HEK293 (cell line): ENCODE measurements around the gene ATP2A3.

ENCODE experiments used
- CTCF ChIA-PET: fragments of 350-600 bp; formaldehyde crosslinking; extraction: SDS; loops from one replicate; lab custom pipeline; 2021; ENCODE audit warnings: antibody characterized with exemption; lab: Yijun Ruan, JAX
- POLR2A ChIA-PET: fragments of 300-600 bp; formaldehyde crosslinking; extraction: SDS; loops from one replicate; lab custom pipeline; 2020; ENCODE audit warnings: antibody characterized with exemption, inconsistent platforms; lab: Yijun Ruan, JAX
- H3K27ac ChIP-seq: fragments of 200-500 bp; sonication (Bioruptor generic); 2 replicates; pipeline ENCODE4 v1.5.1; 2014; ENCODE audit warnings: low read depth, low read length, control low read depth, inconsistent platforms; ENCODE audit errors: extremely low read depth
- H3K36me3 ChIP-seq, 2 experiments: fragments of 200-500 bp in 1 of 2; sonication (Bioruptor generic) in 1 of 2; 1 replicate in 1 of 2; 2 replicates in 1 of 2; pipeline ENCODE4 v1.5.1; 2014 to 2017; ENCODE audit warnings: inconsistent platforms in 2 of 2, low read length in 2 of 2; ENCODE audit not compliant: control insufficient read depth in 2 of 2, insufficient read depth in 1 of 2
- H3K4me1 ChIP-seq: fragments of 200-500 bp; sonication (Bioruptor generic); 2 replicates; pipeline ENCODE4 v1.5.1; 2014; ENCODE audit warnings: mild to moderate bottlenecking, low read length, inconsistent platforms; ENCODE audit not compliant: control insufficient read depth, insufficient read depth
- H3K4me3 ChIP-seq: 2 replicates; pipeline ENCODE4 v1.5.1; 2011; ENCODE audit warnings: low read depth, mild to moderate bottlenecking, control low read depth, low read length, moderate library complexity
- H3K9me3 ChIP-seq: fragments of 200-500 bp; sonication (Bioruptor generic); 2 replicates; pipeline ENCODE4 v1.5.1; 2014; ENCODE audit warnings: low read depth, low read length, inconsistent platforms; ENCODE audit not compliant: control insufficient read depth, insufficient read depth
- BCL11B ChIP-seq: fragments of 450-650 bp; formaldehyde crosslinking; IDR thresholded peaks from 2 replicates; pipeline ENCODE4 v1.5.1; 2016; ENCODE audit warnings: low read depth, missing biosample characterization, missing genetic modification characterization
- KLF9 ChIP-seq: fragments of 450-650 bp; formaldehyde crosslinking; IDR thresholded peaks from 2 replicates; pipeline ENCODE4 v1.5.1; 2016; ENCODE audit warnings: missing biosample characterization, missing genetic modification characterization, low read depth
- MZF1 ChIP-seq: fragments of 450-650 bp; formaldehyde crosslinking; IDR thresholded peaks from 2 replicates; pipeline ENCODE4 v1.5.1; 2017; ENCODE audit warnings: missing biosample characterization, missing genetic modification characterization, borderline replicate concordance
- PATZ1 ChIP-seq: fragments of 450-650 bp; formaldehyde crosslinking; IDR thresholded peaks from 2 replicates; pipeline ENCODE4 v1.5.1; 2016; ENCODE audit warnings: missing biosample characterization, missing genetic modification characterization
- ZBTB21 ChIP-seq: fragments of 450-650 bp; formaldehyde crosslinking; IDR thresholded peaks from 2 replicates; pipeline ENCODE4 v1.5.1; 2017; ENCODE audit warnings: missing biosample characterization, missing genetic modification characterization
- ZNF112 ChIP-seq: fragments of 450-650 bp; formaldehyde crosslinking; IDR thresholded peaks from 2 replicates; pipeline ENCODE4 v1.5.0; 2017; ENCODE audit warnings: missing biosample characterization, missing genetic modification characterization
- ZNF391 ChIP-seq: fragments of 450-650 bp; formaldehyde crosslinking; IDR thresholded peaks from 2 replicates; pipeline ENCODE4 v1.5.1; 2016; ENCODE audit warnings: low read depth, missing biosample characterization, missing genetic modification characterization, borderline replicate concordance
- ZNF426 ChIP-seq: fragments of 450-650 bp; formaldehyde crosslinking; IDR thresholded peaks from 2 replicates; pipeline ENCODE4 v1.5.1; 2017; ENCODE audit warnings: missing biosample characterization, missing genetic modification characterization, mild to moderate bottlenecking, inconsistent platforms, moderate library complexity
- ZNF610 ChIP-seq: fragments of 450-650 bp; formaldehyde crosslinking; IDR thresholded peaks from 2 replicates; pipeline ENCODE4 v1.5.1; 2016; ENCODE audit warnings: missing biosample characterization, missing genetic modification characterization, borderline replicate concordance
- ZNF654 ChIP-seq: fragments of 450-650 bp; formaldehyde crosslinking; IDR thresholded peaks from 2 replicates; pipeline ENCODE4 v1.5.1; 2016; ENCODE audit warnings: low read depth, missing biosample characterization, missing genetic modification characterization
- TF ChIP-seq, protein P1 (sequence below): fragments of 450-650 bp; formaldehyde crosslinking; IDR thresholded peaks from 2 replicates; pipeline ENCODE4 v1.5.1; 2016; ENCODE audit warnings: missing biosample characterization, missing genetic modification characterization, borderline replicate concordance
- TF ChIP-seq, protein P2 (sequence below): fragments of 450-650 bp; formaldehyde crosslinking; IDR thresholded peaks from 2 replicates; pipeline ENCODE4 v1.5.1; 2016; ENCODE audit warnings: missing biosample characterization, missing genetic modification characterization
- TF ChIP-seq, protein P3 (sequence below): fragments of 450-650 bp; formaldehyde crosslinking; IDR thresholded peaks from 2 replicates; pipeline ENCODE4 v1.5.1; 2016; ENCODE audit warnings: missing biosample characterization, missing genetic modification characterization, borderline replicate concordance

The ATP2A3 gene

DNA sequence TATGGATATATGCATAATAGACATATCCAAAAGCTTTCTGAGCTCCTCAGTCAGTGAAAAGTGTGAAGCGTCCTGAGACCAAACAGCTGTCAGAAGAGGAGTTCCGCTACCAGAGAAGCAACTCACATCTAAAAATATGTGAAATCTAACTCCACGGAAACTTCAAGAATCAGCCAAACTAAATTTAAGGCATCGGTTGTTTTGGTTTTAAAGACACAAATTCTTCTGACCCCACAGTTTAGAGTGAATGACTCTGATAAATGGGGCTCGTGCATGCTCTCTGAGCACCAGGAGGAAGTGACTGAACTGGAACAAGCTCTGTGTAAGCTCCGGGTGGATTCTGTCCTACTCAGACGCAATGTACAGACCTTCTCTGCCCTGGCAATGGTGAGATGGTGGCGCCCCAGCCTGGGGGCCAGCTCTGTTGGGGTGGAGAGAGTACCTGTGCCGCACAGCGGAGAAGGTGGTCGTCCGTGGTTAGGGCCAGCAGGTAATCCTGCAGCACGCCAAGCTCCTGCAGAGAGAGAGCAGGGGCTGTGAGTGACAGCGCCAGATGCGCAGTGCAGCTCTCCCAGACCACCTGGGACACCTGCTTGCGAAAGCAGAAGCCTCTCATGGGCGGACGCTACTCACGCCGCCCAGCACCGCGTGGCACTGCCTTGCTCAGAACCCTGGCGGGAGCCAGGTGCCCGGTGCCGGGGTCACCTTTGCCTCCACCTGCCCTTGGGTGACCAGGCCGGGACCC lies 44.4 kb upstream of the ATP2A3 start:
- no peaks in the 10 kb centered on the region for H3K4me1 ChIP-seq
- peaks cover 26 to 69% of the 10 kb centered on the region in 2 experiments for H3K36me3 ChIP-seq
- H3K4me3 ChIP-seq, result no peak overlapping the region
- no peak overlapping the region for H3K27ac ChIP-seq
- CTCF ChIA-PET, result interaction anchor here (0.5 to 14.1 kb wide), 15 partner anchors 9 to 402 kb away, joined by 3 to 124 read pairs (median 4); partner anchors contain the start of gene P2RX1
- TF ChIP-seq ZNF112 (tag by site-specific recombination), result no peak
- no peak for TF ChIP-seq PATZ1 (tag by site-specific recombination)
- TF ChIP-seq BCL11B (tag by site-specific recombination), result no peak
- no peak for TF ChIP-seq ZBTB21 (tag by site-specific recombination)
- no peak for TF ChIP-seq ZNF610 (tag by site-specific recombination)
- TF ChIP-seq ZNF391 (tag by site-specific recombination), result no peak
- TF ChIP-seq, protein P1, sequence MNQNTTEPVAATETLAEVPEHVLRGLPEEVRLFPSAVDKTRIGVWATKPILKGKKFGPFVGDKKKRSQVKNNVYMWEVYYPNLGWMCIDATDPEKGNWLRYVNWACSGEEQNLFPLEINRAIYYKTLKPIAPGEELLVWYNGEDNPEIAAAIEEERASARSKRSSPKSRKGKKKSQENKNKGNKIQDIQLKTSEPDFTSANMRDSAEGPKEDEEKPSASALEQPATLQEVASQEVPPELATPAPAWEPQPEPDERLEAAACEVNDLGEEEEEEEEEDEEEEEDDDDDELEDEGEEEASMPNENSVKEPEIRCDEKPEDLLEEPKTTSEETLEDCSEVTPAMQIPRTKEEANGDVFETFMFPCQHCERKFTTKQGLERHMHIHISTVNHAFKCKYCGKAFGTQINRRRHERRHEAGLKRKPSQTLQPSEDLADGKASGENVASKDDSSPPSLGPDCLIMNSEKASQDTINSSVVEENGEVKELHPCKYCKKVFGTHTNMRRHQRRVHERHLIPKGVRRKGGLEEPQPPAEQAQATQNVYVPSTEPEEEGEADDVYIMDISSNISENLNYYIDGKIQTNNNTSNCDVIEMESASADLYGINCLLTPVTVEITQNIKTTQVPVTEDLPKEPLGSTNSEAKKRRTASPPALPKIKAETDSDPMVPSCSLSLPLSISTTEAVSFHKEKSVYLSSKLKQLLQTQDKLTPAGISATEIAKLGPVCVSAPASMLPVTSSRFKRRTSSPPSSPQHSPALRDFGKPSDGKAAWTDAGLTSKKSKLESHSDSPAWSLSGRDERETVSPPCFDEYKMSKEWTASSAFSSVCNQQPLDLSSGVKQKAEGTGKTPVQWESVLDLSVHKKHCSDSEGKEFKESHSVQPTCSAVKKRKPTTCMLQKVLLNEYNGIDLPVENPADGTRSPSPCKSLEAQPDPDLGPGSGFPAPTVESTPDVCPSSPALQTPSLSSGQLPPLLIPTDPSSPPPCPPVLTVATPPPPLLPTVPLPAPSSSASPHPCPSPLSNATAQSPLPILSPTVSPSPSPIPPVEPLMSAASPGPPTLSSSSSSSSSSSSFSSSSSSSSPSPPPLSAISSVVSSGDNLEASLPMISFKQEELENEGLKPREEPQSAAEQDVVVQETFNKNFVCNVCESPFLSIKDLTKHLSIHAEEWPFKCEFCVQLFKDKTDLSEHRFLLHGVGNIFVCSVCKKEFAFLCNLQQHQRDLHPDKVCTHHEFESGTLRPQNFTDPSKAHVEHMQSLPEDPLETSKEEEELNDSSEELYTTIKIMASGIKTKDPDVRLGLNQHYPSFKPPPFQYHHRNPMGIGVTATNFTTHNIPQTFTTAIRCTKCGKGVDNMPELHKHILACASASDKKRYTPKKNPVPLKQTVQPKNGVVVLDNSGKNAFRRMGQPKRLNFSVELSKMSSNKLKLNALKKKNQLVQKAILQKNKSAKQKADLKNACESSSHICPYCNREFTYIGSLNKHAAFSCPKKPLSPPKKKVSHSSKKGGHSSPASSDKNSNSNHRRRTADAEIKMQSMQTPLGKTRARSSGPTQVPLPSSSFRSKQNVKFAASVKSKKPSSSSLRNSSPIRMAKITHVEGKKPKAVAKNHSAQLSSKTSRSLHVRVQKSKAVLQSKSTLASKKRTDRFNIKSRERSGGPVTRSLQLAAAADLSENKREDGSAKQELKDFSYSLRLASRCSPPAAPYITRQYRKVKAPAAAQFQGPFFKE, result no peak
- TF ChIP-seq MZF1, result no peak
- no peak for TF ChIP-seq KLF9 (tag by site-specific recombination)
- TF ChIP-seq, protein P2, sequence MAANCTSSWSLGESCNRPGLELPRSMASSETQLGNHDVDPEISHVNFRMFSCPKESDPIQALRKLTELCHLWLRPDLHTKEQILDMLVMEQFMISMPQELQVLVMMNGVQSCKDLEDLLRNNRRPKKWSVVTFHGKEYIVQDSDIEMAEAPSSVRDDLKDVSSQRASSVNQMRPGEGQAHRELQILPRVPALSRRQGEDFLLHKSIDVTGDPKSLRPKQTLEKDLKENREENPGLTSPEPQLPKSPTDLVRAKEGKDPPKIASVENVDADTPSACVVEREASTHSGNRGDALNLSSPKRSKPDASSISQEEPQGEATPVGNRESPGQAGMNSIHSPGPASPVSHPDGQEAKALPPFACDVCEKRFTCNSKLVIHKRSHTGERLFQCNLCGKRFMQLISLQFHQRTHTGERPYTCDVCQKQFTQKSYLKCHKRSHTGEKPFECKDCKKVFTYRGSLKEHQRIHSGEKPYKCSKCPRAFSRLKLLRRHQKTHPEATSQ (tag by site-specific recombination), result no peak
- TF ChIP-seq ZNF426 (tag by site-specific recombination), result no peak
- POLR2A ChIA-PET, result no interaction called here
- no peaks in the 10 kb centered on the region for H3K9me3 ChIP-seq

GRCh38 chr17:4008082-4008435 lies 43.8 kb upstream of the ATP2A3 start:
- CTCF ChIA-PET, result interaction anchor here (0.7 to 14.1 kb wide), 14 partner anchors 8 to 167 kb away, joined by 3 to 124 read pairs (median 4); partner anchors contain the start of gene P2RX1
- Histone ChIP-seq H3K9me3 (no peaks in the 10 kb centered on the region), H3K4me3 (no peak overlapping the region), H3K27ac (no peak overlapping the region), H3K4me1 (no peaks in the 10 kb centered on the region), H3K36me3 (peaks cover 21 to 64% of the 10 kb centered on the region in 2 experiments)
- TF ChIP-seq, protein P3, sequence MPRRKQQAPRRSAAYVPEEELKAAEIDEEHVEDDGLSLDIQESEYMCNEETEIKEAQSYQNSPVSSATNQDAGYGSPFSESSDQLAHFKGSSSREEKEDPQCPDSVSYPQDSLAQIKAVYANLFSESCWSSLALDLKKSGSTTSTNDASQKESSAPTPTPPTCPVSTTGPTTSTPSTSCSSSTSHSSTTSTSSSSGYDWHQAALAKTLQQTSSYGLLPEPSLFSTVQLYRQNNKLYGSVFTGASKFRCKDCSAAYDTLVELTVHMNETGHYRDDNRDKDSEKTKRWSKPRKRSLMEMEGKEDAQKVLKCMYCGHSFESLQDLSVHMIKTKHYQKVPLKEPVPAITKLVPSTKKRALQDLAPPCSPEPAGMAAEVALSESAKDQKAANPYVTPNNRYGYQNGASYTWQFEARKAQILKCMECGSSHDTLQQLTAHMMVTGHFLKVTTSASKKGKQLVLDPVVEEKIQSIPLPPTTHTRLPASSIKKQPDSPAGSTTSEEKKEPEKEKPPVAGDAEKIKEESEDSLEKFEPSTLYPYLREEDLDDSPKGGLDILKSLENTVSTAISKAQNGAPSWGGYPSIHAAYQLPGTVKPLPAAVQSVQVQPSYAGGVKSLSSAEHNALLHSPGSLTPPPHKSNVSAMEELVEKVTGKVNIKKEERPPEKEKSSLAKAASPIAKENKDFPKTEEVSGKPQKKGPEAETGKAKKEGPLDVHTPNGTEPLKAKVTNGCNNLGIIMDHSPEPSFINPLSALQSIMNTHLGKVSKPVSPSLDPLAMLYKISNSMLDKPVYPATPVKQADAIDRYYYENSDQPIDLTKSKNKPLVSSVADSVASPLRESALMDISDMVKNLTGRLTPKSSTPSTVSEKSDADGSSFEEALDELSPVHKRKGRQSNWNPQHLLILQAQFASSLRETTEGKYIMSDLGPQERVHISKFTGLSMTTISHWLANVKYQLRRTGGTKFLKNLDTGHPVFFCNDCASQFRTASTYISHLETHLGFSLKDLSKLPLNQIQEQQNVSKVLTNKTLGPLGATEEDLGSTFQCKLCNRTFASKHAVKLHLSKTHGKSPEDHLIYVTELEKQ, result no peak
- TF ChIP-seq ZNF654 (tag by site-specific recombination), result 0 out of 2 replicates have a peak, but pooled peaks have one; percentile 10
- POLR2A ChIA-PET, result no interaction called here
